AML-193 (cell line): Measurements from ENCODE around the gene VPS45.
A peak's percentile ranks its signal among the peaks of the same experiment; 100 is the strongest.
"Not testable (repeated sequence)": the region's sequence is repeated elsewhere in the genome, so short reads cannot be mapped to it uniquely, and the experiment has no call there.

Experiments used
- DNase-seq, 2 experiments: peaks; one replicate each; lab custom pipeline; 2025; lab: John Stamatoyannopoulos, UW

Gene VPS45

GRCh38 chr1:150067184-150068108 is at the start of gene VPS45:
TSS of gene VPS45 (plus strand) at chr1:150067776. CDS start at chr1:150067858, 82 bp downstream.
- DNase-seq = peak; percentile 76 to 77

- DNase-seq = no peak
Measured at GRCh38 chr1:150018165-150018564, 49.4 kb upstream of the VPS45 start.

GRCh38 chr1:150020711-150021110 is 46.9 kb upstream of the VPS45 start:
- DNase-seq = no peak

- DNase-seq = no peak
Measured at GRCh38 chr1:150021191-150021694, 46.3 kb upstream of the VPS45 start.

GRCh38 chr1:150022357-150022756 is 45.2 kb upstream of the VPS45 start:
- DNase-seq = no peak

GRCh38 chr1:150024156-150024555 is 43.4 kb upstream of the VPS45 start:
- no peak for DNase-seq

GRCh38 chr1:150028322-150028721 is 39.3 kb upstream of the VPS45 start:
- DNase-seq = no peak

GRCh38 chr1:150034336-150034735 is 33.2 kb upstream of the VPS45 start:
- DNase-seq = no peak

- DNase-seq = no peak
Measured at GRCh38 chr1:150049926-150050325, 17.6 kb upstream of the VPS45 start.

GRCh38 chr1:150051089-150051373 is 16.5 kb upstream of the VPS45 start:
- DNase-seq = no peak

GRCh38 chr1:150051905-150052412 is 15.6 kb upstream of the VPS45 start:
- not testable (repeated sequence) for DNase-seq

GRCh38 chr1:150053926-150054325 is 13.7 kb upstream of the VPS45 start:
- DNase-seq = peak; percentile 81 to 82

- DNase-seq = not testable (repeated sequence)
Measured at GRCh38 chr1:150055507-150055906, 12.1 kb upstream of the VPS45 start.

GRCh38 chr1:150056407-150056806 is 11.2 kb upstream of the VPS45 start:
- DNase-seq = peak; percentile 27 to 35

- no peak for DNase-seq
Measured at GRCh38 chr1:150060260-150060659, 7.3 kb upstream of the VPS45 start.

- DNase-seq = no peak
Measured at GRCh38 chr1:150061632-150062101, 5.9 kb upstream of the VPS45 start.

GRCh38 chr1:150062113-150062512 is 5.5 kb upstream of the VPS45 start:
- no peak for DNase-seq

- no peak for DNase-seq
Measured at GRCh38 chr1:150065184-150065871, 2.2 kb upstream of the VPS45 start.

GRCh38 chr1:150066328-150066727 is 1.2 kb upstream of the VPS45 start:
- DNase-seq = no peak

GRCh38 chr1:150066838-150067183 is 765 bp upstream of the VPS45 start:
- no peak for DNase-seq

- no peak for DNase-seq
Measured at GRCh38 chr1:150068109-150068435, 496 bp downstream of the VPS45 start.

GRCh38 chr1:150069923-150070322 is 2.3 kb downstream of the VPS45 start:
- no peak for DNase-seq

- peak; percentile 50 to 59 for DNase-seq
Measured at GRCh38 chr1:150072959-150073358, 5.4 kb downstream of the VPS45 start.
